Smooth muscle cell of the coronary artery (primary cell): ENCODE results near the gene RHOC. TPM values are rescaled to one million over a fixed set of nuclear protein-coding genes. Genes with fewer than 3 reads are reported as not detected.

ENCODE experiments used
- total RNA-seq: library from RNA; depleted of rRNA; stranded (reverse); fragments of >200 nt; gene quantifications from 2 replicates; pipeline ENCODE4 v1.2.3, GENCODE V29; 2014; ENCODE audit warnings: low replicate concordance

RHOC gene
- total RNA-seq: 480 and 882 TPM in 2 replicates

GRCh38 chr1:112706505-112707220 is at the start of gene RHOC:
TSS of gene RHOC (minus strand) at chr1:112707127. CDS start at chr1:112703799, 3,328 bp downstream.

GRCh38 chr1:112715264-112716053 is 8.5 kb upstream of the RHOC start, which contains the start of gene PPM1J:
TSS of gene PPM1J (minus strand) at chr1:112715332. CDS start at chr1:112715301, 31 bp downstream.

GRCh38 chr1:112674440-112674985 is 32.4 kb downstream of the RHOC start, which contains the start of gene MOV10:
TSS of gene MOV10 (plus strand) at chr1:112674659. CDS start at chr1:112674913, 254 bp downstream.

Other genes starting within 250 kb of the RHOC start
- 1.2 and 1.7 TPM in 2 replicates for gene WNT2B, start 198.2 kb downstream of the RHOC start, total RNA-seq
- 8.8 and 16.4 TPM in 2 replicates for gene ST7L, start 88.0 kb downstream of the RHOC start, total RNA-seq
- 196 and 198 TPM in 2 replicates for gene CAPZA1, start 87.3 kb downstream of the RHOC start, total RNA-seq
- 29.5 and 36.6 TPM in 2 replicates for gene MOV10, start 32.5 kb downstream of the RHOC start, total RNA-seq
- gene PPM1J, start 8.2 kb upstream of the RHOC start, total RNA-seq: 0.82 and 1.2 TPM in 2 replicates
- 72.4 and 77.0 TPM in 2 replicates for gene SLC16A1, start 249.1 kb upstream of the RHOC start, total RNA-seq